ENCODE data around the gene TMEM171. TPM values are rescaled to one million over a fixed set of nuclear protein-coding genes. Genes with fewer than 3 reads are reported as not detected.

Gene TMEM171
- total and polyA plus RNA-seq, 2 donors (not counting 1 experiment from before 2014, with no cell fraction given), result not detected

DNA sequence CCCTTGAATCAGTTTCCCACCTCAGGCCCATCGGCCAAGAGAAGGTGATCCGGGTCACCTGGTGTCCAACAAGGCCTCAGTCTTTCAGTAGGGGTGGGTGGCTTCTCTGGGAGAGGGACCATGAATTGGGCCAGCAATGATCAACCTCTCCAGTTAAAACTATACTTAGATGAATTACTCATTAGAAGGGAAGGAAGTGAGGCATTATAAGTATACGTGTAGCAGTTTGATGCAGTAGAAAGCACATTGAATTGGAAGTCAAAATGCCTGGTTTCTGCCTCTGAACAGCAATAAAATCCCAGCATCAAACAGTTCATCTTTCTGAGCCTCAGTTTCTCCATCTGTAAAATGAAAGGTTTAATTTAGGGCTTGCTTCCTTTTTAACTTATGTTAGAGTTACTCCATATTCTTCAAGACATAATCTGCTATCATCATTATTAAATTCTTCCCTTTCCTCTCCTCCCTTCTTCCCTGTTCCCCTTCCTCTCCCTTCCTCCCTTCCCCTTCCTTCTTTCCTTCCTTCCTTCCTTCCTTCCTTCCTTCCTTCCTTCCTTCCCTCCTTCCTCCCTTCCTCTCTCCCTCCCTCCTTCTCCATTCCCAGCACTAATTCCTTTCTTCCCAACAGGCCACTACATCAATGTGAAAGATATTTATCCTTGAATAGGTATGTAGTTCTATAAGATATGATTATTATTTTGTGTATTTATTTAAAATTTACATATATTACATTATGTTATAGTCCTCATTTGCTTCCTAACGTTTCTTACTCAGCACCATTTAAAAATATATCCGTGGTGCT, 34.0 kb downstream of the TMEM171 start:
- no peak for DNase-seq
- no peak overlapping the region for H3K4me3 ChIP-seq (ENCODE audit: control extremely low read depth in 1 of 5, extremely low read depth in 1 of 5, insufficient read depth in 1 of 5, low read depth in 2 of 5, low read length in 4 of 5)
- CTCF ChIA-PET, result no interaction called here
- H3K9ac ChIP-seq (ENCODE audit: low read length), result no peak overlapping the region
- H3K9me3 Mint-ChIP-seq (ENCODE audit: insufficient read depth), result no peaks in the 10 kb centered on the region
- intact Hi-C loops (cut with micrococcal nuclease), result no loop called here
- H4K20me1 ChIP-seq (ENCODE audit: control insufficient read depth, insufficient read depth, low read length, poor library complexity, severe bottlenecking), result no peaks in the 10 kb centered on the region
- H3K27me3 ChIP-seq (replicated peaks in 1 of 4; ENCODE audit: control extremely low read depth in 1 of 4, control insufficient read depth in 3 of 4, insufficient read depth in 4 of 4, low read length in 3 of 4), result peaks cover 0 to 56% (median 35%) of the 10 kb centered on the region in 4 experiments
- peaks cover 0 to 20% (median 0%) of the 10 kb centered on the region in 3 donors for H3K9me3 ChIP-seq (ENCODE audit: control extremely low read depth in 1 of 3, control insufficient read depth in 2 of 3, insufficient read depth in 1 of 3, low read length in 2 of 3)
- H3K4me1 Mint-ChIP-seq, result peaks cover 11% of the 10 kb centered on the region
- peaks cover 69% of the 10 kb centered on the region for H3K27me3 Mint-ChIP-seq
- H3K4me2 ChIP-seq (replicated peaks; ENCODE audit: low read depth, low read length, poor library complexity, severe bottlenecking), result no peak overlapping the region
- no peaks in the 10 kb centered on the region for H3K79me2 ChIP-seq (ENCODE audit: control insufficient read depth, insufficient read depth, low read length)
- no peak overlapping the region for H2AFZ ChIP-seq (ENCODE audit: insufficient read depth, low read depth, low read length, poor library complexity, severe bottlenecking)
- WGBS (ENCODE audit: insufficient coverage), result no CpG with 5 or more reads among the region's 5 CpGs
- no peak overlapping the region for H3K27ac Mint-ChIP-seq
- H3K36me3 ChIP-seq (replicated peaks in 1 of 2; ENCODE audit: control extremely low read depth in 1 of 2, control insufficient read depth in 1 of 2, extremely low read depth in 1 of 2, insufficient read depth in 2 of 2, low read length in 1 of 2), result no peaks in the 10 kb centered on the region
- H3K4me3 Mint-ChIP-seq, result no peak overlapping the region
- POLR2A ChIA-PET, result no interaction called here
- peaks cover 3 to 6% of the 10 kb centered on the region in 2 donors for H3K4me1 ChIP-seq (ENCODE audit: control insufficient read depth in 2 of 2, insufficient read depth in 2 of 2, low read length in 2 of 2)
- H3K27ac ChIP-seq (ENCODE audit: low read length in 2 of 2), result no peak overlapping the region
- TF ChIP-seq, protein P1, sequence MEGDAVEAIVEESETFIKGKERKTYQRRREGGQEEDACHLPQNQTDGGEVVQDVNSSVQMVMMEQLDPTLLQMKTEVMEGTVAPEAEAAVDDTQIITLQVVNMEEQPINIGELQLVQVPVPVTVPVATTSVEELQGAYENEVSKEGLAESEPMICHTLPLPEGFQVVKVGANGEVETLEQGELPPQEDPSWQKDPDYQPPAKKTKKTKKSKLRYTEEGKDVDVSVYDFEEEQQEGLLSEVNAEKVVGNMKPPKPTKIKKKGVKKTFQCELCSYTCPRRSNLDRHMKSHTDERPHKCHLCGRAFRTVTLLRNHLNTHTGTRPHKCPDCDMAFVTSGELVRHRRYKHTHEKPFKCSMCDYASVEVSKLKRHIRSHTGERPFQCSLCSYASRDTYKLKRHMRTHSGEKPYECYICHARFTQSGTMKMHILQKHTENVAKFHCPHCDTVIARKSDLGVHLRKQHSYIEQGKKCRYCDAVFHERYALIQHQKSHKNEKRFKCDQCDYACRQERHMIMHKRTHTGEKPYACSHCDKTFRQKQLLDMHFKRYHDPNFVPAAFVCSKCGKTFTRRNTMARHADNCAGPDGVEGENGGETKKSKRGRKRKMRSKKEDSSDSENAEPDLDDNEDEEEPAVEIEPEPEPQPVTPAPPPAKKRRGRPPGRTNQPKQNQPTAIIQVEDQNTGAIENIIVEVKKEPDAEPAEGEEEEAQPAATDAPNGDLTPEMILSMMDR (IDR thresholded peaks at IDR 0.05), result no peak
- TF ChIP-seq EZH2 (IDR thresholded peaks at IDR 0.05; ENCODE audit: borderline replicate concordance, insufficient read depth, low read depth, low read length, poor library complexity, severe bottlenecking), result no peak
- ATAC-seq (ENCODE audit: low read depth), result no peak

Measured in B cell (primary cell).